Right ventricle myocardium superior (tissue), 1 donor: ENCODE results near the gene SDCBP2. TPM values are rescaled to one million over a fixed set of nuclear protein-coding genes. Genes with fewer than 3 reads are reported as not detected.

ENCODE experiments used
- ATAC-seq: fragments of 200-7000 bp; cut with Tn5 transposase; one replicate; pipeline ENCODE4 v1.9.1; 2020; ENCODE audit warnings: mild to moderate bottlenecking; ENCODE audit not compliant: poor library complexity
- DNase-seq: peaks from one replicate; pipeline ENCODE4 v3.0.0-alpha.2; 2020
- intact Hi-C: fragments of 100-400 bp; cut with DNase I; formaldehyde crosslinking; loops from one replicate; pipeline ENCODE4 v1.11.2; 2022
- long read RNA-seq: library from polyadenylated mRNA; unstranded; transcript quantifications from one replicate; pipeline ENCODE4 v2.0.0, GENCODE V29; 2021
- total RNA-seq: library from RNA; stranded (reverse); fragmentation: NEBNext Ultra II Directional; extraction: Animal tissue kit (Norgen Biotek cat#: 25700); gene quantifications from one replicate; pipeline ENCODE4 v1.2.1, GENCODE V29; 2021
- donor health status: DM: no; HTN: yes; CAD: no; lungs with severe emphysema.

Gene SDCBP2, protein sequence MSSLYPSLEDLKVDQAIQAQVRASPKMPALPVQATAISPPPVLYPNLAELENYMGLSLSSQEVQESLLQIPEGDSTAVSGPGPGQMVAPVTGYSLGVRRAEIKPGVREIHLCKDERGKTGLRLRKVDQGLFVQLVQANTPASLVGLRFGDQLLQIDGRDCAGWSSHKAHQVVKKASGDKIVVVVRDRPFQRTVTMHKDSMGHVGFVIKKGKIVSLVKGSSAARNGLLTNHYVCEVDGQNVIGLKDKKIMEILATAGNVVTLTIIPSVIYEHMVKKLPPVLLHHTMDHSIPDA
- 2.5 TPM for total RNA-seq
- long read RNA-seq, partial matches to known transcripts, result 0 of 2 reads
- long read RNA-seq, other reads (novel, unspliced or antisense), result 1 of 2 reads

DNA sequence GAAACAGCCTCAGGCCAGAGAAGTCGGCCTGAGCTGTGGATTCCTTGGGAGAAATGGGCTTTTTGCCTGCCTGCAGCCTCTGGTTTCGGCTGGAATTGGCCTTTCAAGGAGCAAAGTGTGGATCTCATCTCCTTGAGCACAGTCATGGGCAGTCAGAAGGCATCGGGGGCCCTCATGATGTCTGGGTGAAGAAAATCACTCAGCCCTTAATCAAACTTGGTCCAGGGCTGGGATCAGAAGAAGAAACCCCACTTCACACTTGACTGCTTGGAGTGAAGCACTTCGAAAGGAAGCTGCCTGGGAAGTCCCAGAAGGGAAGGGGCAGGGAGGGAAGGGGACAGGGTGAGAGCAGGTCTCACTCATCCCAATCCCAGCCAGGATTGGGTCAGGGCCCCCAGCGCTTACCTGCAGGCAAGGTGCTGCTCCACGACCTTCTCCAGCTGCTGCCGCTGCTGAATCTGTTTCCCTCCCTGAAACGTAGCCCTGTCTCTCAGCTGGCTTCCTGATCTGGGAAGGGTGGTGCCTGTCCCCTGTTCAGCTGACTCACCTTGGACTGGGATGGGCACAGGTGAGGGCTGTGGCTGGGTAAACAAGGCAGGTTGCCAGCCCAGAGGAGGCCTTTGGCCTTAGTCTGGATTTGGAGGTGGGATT is at the start of gene SDCBP2:
TSS of gene SDCBP2 (minus strand) at position 460 of the 651 bp plus-strand sequence. CDS start 8,723 bp downstream, outside the sequence.
- intact Hi-C loops, result loop anchor here (5.0 kb wide), 1 partner anchor 43 kb away; no protein-coding TSS in a partner anchor
- ATAC-seq (no peak), DNase-seq (no peak)

DNA sequence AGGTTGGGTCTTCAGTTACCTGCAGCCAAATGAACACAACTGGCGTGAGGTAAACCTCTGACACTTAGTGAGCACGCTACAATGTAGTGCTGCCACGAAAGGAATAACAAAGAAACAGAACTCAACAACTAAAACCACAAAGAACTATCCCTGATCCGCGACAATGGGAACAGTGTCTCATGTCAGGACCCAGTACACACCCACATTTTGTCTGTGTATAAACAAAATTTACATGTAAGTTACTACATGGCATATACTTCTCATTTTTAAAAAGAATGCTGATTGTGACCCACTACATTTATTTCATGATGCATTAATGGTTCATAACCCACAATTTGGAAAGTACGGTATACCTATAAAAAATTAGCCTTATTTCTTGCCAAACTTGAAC is 49.8 kb upstream of the SDCBP2 start:
- intact Hi-C loops, result no loop called here
- no peak for DNase-seq
- no peak for ATAC-seq

DNA sequence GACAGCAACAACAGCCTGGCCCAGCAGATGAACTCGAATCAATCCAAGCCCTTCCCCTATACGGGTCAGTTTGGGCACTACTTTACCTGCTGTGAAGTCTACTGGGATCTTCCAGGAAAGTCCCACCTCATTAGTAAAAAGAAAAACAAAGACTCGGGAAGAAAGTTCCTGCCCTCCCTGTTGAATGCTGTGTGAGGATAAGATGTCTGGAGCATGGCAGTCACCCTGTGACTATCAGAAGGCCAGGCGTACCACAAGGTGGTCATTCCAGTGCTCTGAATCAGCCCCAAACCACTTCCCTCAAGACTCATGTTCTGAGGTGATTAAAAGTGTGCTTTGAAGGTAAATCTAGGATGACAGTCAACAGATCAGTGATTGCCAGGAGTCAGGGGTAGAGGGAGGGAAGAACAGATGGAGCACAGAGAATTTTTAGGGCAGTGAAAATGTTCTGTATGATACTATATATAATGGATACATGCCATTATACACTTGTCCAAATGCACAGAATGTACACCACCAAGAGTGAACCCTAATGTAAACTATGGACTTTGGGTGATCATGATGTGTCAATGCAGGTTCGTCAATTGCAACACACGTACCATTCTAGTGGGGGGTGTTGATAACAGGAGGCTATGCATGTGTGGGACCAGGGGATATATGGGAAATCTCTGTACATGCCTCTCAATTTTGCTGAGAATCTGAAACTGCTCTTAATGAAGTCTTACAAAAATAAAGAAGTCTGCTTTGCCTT is 49.2 kb upstream of the SDCBP2 start:
- ATAC-seq, result no peak
- intact Hi-C loops, result no loop called here
- no peak for DNase-seq

DNA sequence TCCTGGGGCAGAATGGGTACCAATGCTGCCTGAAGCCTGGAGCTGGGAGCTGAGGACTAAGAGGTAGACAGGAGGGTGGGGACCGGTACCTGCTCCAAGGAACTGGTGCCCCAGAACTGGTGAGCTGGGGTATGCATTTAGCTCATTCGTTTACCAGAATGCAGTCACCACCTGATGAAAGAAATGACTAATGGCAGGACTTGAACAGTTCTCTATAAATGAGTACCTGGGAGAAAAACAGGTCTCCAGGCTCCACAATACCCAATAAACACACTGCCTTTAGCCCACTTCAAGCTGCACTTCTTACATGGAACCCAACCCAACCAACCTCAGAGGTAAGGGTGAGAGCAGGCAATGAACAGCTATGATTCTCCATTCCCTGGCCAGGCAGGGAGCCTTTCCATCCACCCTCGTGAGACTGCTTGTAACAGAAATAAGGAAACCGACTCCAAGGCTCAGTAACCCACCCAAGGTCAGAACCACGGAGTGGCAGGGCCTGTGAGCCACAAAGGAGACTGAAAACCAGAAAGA is 48.5 kb upstream of the SDCBP2 start:
- no peak for ATAC-seq

DNA sequence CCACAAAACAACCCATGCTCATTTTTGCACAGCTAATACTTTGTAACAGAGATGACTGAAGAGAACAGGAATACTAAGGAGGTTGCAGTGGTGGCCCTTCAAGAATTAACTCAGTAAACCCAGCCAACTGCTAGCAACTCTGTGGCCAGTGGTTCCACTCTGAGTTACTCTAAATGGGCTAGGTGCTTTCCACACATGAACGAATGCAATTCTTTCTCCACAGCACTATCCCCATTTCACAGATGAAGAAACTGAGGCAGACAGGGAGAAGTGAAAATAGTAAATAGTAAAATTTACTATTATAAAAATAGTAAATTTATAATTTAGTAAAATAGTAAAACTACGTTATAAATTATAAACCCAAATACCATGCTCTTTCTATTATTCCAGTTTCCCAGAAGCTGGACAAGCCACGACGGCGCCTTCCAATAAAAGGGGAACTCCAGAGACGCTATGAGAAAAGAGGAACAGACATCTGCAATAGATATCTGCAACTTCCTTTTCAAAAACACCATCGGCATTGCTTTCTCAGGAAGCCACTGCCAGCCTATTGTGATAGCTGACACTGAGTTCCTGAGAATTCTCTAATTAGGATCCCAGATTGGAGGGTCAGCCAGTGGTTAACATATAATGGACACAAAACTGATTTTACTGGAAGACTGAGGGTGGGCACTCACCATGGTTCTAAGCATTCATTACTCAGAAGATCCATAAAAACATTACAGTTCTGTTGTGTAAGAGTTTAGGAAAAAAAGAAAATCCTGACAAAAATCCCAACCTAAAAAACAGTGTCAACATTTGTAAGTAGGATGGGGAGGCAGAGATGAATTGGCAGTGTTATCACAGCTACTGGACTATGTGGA is 47.7 kb upstream of the SDCBP2 start:
- ATAC-seq (peak; percentile 52), DNase-seq (peak; percentile 53)
- intact Hi-C loops, result no loop called here

More for the DNA sequence above, 48.5 kb upstream of the SDCBP2 start:
- DNase-seq, result no peak
- intact Hi-C loops, result no loop called here

DNA sequence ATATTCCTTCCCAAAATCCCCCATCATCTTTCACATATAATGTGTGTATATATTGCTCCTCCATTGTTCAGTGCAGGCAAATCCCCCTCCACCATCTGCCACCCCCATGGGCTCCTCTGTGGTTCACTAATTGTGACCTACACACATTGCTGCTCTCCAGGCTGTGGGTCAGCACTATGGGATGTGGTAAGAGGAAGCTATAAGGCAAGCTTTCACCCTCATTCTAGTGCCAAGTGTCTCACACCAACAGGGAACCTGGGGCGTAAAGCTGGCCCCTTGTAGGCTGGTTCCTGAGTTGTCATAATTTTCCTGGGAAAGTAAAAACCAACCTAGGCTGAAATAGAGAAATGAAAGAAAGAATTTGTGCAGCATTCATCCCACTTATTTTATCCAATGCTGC is 47.1 kb upstream of the SDCBP2 start:
- DNase-seq (no peak), ATAC-seq (peak; percentile 34)
- intact Hi-C loops, result no loop called here

DNA sequence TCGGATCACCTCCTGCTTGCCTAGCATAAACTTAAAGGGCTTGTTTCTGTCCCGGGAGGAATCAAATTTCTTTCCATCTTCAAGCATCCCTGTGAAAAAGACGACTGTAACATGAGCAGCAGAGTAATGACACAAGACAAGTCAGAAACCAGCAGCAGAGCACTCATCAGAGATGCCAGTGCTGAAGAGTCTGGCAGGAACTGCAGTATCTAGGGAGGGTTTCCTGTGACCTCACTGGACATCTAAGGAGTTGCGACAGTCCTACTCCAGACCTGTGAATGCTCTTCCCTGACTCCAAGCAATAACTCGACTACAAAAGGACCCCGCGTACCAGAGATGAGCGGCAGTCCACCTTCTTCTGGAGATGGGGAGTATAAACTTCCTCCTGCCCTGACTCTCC is 46.6 kb upstream of the SDCBP2 start:
- intact Hi-C loops, result no loop called here
- DNase-seq, result no peak
- peak; percentile 45 for ATAC-seq

DNA sequence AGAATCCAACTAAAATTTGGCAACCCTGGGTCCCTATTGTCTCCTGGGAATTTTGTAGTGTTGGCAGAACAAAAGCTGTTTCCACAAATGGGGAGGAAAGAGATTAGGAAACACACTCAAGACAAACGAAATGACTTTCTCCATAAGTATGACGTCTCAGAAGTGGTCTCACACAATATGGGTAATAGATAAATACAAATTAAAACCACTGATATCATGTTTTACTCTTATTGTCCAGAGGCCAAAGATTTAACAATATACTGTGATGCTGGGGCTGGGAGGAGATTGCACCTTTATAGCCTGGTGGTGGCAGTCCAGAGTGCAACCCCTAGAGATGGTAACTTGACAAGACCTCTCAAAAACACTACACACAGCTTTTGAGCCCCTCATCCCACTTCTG is 45.3 kb upstream of the SDCBP2 start:
- peak; percentile 16 for ATAC-seq
- intact Hi-C loops, result loop anchor here (5.0 kb wide), 1 partner anchor 47 kb away; the partner anchor contains the start of gene SDCBP2
- DNase-seq, result no peak

DNA sequence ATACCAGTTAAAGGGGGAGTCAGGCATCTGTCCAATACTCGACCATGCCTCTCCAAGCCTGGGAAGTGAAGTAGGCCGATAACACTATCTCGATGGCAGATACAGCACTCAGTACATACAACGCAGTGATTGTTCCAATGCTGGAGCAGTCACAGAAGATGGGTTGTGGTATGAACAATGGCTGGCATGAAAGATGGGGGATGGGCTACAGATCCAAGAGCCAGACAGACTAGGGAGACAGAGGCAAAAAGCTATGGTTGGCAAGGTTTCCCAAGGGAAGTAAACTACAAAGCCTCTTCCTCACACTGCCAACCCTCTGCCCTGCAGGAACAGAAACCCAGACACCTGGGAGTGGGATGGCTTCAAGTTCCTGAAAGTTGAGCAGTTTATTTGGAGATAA is 44.7 kb upstream of the SDCBP2 start:
- no peak for DNase-seq
- no peak for ATAC-seq
- intact Hi-C loops, result loop anchor here (5.0 kb wide), 1 partner anchor 46 kb away; the partner anchor contains the start of gene SDCBP2

DNA sequence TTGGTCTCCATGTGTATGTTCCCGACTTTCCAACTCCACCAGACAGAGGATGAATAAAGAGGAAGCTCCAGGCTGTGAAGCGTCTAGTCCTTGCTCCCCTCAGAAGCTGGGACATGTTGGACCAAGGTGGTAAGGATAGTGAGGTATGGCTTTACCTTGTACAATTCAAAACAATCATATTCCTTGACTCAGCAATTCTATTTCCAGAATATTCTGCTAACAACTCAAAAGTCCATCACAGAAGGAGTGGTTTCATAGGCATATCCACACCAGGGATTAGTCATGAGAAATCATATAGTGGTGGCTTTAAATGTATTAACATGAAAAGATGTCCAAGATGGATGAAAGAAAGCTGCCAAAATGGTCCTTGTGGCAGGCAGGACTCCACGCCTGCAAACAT is 44.1 kb upstream of the SDCBP2 start:
- ATAC-seq, result no peak
- intact Hi-C loops, result loop anchor here (5.0 kb wide), 1 partner anchor 46 kb away; the partner anchor contains the start of gene SDCBP2
- DNase-seq, result no peak

DNA sequence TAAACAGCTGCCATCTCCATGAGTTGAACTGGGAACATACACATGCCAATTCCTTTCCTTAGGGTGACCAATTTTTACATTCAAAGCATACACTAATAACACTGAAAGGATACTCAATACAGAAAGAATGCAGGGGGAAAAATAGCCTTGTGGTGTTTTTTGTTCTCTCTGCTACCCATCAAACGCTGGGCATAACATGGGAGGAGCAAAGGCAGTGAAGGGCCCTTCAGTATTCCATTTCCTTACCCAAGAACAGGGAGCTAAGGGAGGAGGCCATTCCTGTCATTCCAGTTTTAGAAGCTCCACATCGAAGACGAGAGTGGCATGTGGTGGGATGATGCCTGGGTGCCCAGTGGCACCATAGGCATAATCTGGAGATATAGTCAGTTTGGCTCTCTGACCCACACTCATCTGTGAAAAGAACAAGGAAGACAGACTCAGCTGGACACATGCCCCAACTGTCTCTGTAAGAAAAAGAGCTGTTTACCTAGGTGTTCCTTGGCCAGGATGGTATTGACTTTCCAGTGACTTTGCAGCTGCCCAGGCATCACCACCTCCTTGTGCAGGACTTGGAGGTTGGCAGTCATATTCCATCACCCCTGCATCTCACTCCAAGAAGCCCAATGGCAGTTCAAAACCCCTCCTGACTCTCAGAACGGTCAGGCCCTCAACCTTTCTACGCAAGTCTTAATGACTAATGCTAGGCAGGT is 43.0 kb upstream of the SDCBP2 start:
- ATAC-seq, result no peak
- intact Hi-C loops, result loop anchor here (5.0 kb wide), 1 partner anchor 45 kb away; the partner anchor contains the start of gene SDCBP2
- no peak for DNase-seq

DNA sequence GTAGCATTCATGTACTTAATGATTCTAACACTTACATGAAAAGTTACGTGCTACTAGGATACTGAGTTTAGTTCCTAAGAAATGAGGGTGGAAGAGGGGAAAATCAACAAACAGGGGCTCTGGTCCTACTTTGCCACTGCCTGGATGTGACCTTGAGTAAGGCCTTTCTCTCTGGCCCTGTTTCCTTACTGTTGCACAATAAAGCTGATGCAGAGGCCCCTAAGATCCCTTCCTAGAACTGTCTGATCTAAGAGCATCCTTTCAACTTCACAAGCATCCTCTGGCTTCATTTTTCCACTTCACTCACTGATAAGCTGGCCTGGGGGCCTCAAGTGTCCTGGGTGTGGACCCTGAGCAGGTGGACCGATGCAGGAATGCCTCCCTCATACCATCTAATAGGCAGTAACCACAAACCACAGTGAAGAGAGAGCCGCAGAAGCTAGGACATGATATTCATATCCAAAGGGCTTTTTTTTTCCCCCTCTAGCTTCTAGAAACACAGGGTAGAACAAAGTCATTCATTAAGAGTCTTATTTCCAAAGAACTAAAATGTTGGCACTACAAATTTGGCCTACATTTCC is 42.4 kb upstream of the SDCBP2 start:
- intact Hi-C loops, result loop anchor here (5.0 kb wide), 1 partner anchor 44 kb away; the partner anchor contains the start of gene SDCBP2

DNA sequence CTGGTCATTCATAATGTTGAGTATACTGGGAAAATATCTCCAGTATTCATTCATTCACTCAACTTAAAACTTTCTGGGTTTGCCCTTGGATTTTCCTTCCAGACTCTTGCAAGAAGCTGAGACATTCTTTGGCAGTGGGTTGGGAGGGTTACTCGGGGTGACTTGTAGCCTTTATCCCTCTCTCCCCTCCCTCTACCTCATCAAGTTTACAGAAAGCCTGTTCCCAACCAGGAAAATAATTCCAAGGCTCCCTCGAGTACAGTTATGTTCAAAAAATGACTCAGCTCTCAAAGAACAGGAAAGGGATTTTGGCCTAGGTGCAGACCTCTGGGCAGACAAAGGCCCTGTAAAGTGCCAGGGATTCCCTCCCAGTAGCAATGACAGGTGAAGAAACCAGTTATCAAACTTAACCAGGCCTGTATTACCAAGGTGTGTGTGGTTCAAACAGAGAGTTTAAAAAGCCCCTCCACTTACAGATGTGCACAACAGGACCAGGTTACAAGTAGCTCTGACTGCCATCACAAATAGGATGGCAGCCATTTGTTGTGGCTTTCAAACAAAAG is 41.7 kb upstream of the SDCBP2 start:
- DNase-seq, result no peak
- ATAC-seq, result peak; percentile 73
- intact Hi-C loops, result loop anchor here (5.0 kb wide), 1 partner anchor 43 kb away; the partner anchor contains the start of gene SDCBP2

More for the DNA sequence above, 42.4 kb upstream of the SDCBP2 start:
- DNase-seq, result no peak
- peak; percentile 62 for ATAC-seq

DNA sequence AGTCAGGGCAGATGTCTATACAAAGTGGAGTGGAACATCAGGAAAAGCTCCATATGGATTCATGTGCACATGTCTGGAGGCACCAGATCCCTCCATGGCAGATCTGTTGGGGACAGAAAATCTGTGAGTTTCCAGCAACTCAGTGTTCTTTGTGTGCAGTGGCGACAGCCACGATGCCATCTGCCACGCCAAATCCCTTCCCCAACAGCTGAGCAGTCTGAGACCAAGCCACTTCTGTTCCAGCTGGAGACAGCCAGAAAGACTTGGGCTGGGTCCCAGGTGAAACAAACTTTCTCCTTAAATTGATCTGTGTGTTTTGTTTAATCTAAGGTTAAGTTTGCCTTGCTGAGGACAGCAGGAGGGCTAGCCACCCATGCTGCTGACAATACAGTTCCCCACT is 41.0 kb upstream of the SDCBP2 start:
- DNase-seq (no peak), ATAC-seq (no peak)
- intact Hi-C loops, result loop anchor here (5.0 kb wide), 1 partner anchor 43 kb away; the partner anchor contains the start of gene SDCBP2

DNA sequence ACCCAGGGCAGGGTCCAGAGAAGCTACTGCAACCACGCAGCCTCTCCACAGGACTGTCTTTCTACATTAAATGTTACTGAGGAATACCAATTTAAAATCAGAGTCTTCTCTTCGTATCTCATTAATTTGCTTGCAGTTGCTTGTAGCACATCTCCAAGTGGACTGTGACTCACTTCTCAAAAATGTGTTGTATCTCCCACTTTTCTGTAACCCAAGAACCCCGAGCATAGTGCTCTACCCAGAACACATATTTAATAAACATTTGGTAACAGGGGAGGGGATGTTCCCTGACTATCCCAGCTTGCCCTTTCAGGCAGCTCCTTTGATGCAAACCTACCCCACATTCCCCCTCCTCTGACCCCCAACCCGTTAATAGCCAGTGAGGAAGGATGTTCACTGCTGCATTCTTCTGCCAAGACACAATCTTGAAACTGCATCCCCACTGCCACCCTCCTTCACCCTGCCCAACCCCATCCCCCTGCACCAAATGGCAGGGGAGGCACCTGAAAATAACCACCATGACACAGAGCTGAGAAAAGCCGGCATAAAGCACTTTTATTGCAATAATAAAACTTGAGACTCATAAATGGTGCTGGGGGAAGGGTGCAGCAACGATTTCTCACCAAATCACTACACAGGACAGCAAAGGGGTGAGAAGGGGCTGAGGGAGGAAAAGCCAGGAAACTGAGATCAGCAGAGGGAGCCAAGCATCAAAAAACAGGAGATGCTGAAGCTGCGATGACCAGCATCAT is 39.7 kb upstream of the SDCBP2 start:
- DNase-seq, result no peak
- intact Hi-C loops, result no loop called here
- no peak for ATAC-seq

DNA sequence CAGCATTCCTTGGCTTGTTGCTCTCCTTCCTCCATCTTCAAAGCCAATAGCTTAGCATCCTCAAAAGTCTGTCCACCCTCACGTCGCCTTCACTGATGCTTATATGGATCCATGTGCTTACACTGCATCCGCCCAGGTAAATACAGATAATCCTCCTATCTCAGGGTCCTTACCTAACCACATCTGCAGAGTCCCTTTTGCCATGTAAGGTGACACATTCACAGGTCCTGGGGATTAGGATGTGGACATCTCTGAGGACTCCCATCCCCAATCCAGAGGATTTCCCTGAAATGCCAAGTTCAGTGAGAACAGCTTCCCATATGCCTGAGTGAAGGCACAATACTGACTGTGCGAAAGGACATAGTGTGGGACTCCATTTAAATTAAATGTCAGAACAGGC is 38.5 kb upstream of the SDCBP2 start:
- no peak for DNase-seq
- ATAC-seq, result no peak
- intact Hi-C loops, result no loop called here
